HG02943 (cell line): ENCODE data around the gene LTBP2.
"Not testable (repeated sequence)": the region's sequence is repeated elsewhere in the genome, so short reads cannot be mapped to it uniquely, and the experiment has no call there.

ENCODE experiments used
- ATAC-seq: cut with Tn5 transposase; IDR thresholded peaks from one replicate; pipeline ENCODE4 v1.9.1; 2021; ENCODE audit warnings: mild to moderate bottlenecking, low read depth, moderate library complexity; ENCODE audit not compliant: unreplicated experiment

Gene LTBP2

GRCh38 chr14:74463697-74464096 lies 148.3 kb downstream of the LTBP2 start:
- ATAC-seq = no peak

GRCh38 chr14:74462993-74463392 lies 149.0 kb downstream of the LTBP2 start:
- ATAC-seq = no peak

GRCh38 chr14:74459976-74460375 lies 152.1 kb downstream of the LTBP2 start:
- ATAC-seq = no peak

- ATAC-seq = no peak
These were observed 152.6 kb downstream of the LTBP2 start for GRCh38 chr14:74459289-74459946.

- ATAC-seq = no peak
These were observed 154.5 kb downstream of the LTBP2 start for GRCh38 chr14:74457565-74457895.

GRCh38 chr14:74456684-74457564 lies 155.1 kb downstream of the LTBP2 start:
- ATAC-seq = no peak

- not testable (repeated sequence) for ATAC-seq
These were observed 157.6 kb downstream of the LTBP2 start for GRCh38 chr14:74454397-74454796.
